Esophagus muscularis mucosa (tissue), 4 donors: ENCODE results near the gene WDFY2. TPM values are rescaled to one million over a fixed set of nuclear protein-coding genes. Genes with fewer than 3 reads are reported as not detected.
"Not testable (repeated sequence)": the region's sequence is repeated elsewhere in the genome, so short reads cannot be mapped to it uniquely, and the experiment has no call there.

Source experiments
- DNase-seq: peaks from one replicate; pipeline ENCODE4 v3.0.0-alpha.2; 2017; ENCODE audit errors: extremely low spot score
- H3K27ac ChIP-seq, 4 donors: fragments of 200-600 bp; sonication (generic); replicated peaks in 1 of 4; 1 replicate in 3 of 4; 2 replicates in 1 of 4; pipeline ENCODE4 v1.5.1; 2016 to 2019; ENCODE audit warnings: mild to moderate bottlenecking in 1 of 4
- H3K27me3 ChIP-seq, 4 donors: fragments of 200-600 bp; sonication (generic); one replicate each; pipeline versions ENCODE4 v1.5.1 to v1.6.0; 2016 to 2019
- H3K36me3 ChIP-seq, 4 donors: fragments of 200-600 bp; sonication (generic); one replicate each; pipeline ENCODE4 v1.5.1; 2016 to 2019
- H3K4me1 ChIP-seq, 4 donors: fragments of 200-600 bp; sonication (generic); one replicate each; pipeline ENCODE4 v1.5.1; 2016 to 2019
- H3K4me3 ChIP-seq, 4 donors: fragments of 200-600 bp; sonication (generic); 1 replicate in 2 of 4; 2 replicates in 2 of 4; pipeline ENCODE4 v1.5.1; 2016 to 2019; ENCODE audit warnings: mild to moderate bottlenecking in 4 of 4, moderate library complexity in 1 of 4
- H3K9me3 ChIP-seq, 4 donors: fragments of 200-600 bp; sonication (generic); 1 replicate in 3 of 4; 2 replicates in 1 of 4; pipeline ENCODE4 v1.5.1; 2016 to 2019
- EP300 ChIP-seq: sonication (generic); formaldehyde crosslinking; IDR thresholded peaks from one replicate; pipeline ENCODE4 v1.6.1; 2017; ENCODE audit warnings: antibody characterized with exemption
- POLR2A ChIP-seq: fragments of 450-650 bp; IDR thresholded peaks from one replicate; pipeline ENCODE4 v1.6.1; 2017; ENCODE audit warnings: antibody characterized with exemption, moderate library complexity, mild to moderate bottlenecking, low read depth
- POLR2AphosphoS5 ChIP-seq, 2 donors: sonication (generic); formaldehyde crosslinking; IDR thresholded peaks; one replicate each; pipeline ENCODE4 v1.6.1; 2017; ENCODE audit warnings: antibody characterized with exemption in 2 of 2
- WGBS: methylation state at CpG from one replicate; pipeline ENCODE4 v1.1.5; 2018; 5-methylcytosine and 5-hydroxymethylcytosine counted together
- intact Hi-C: fragments of 100-400 bp; cut with DNase I; formaldehyde crosslinking; loops from one replicate; pipeline ENCODE4 v1.15.1; 2023
- total RNA-seq, 4 donors: library from RNA; depleted of rRNA; stranded (reverse); fragments of >200 nt; gene quantifications; one replicate each; pipeline versions ENCODE4 v1.1.0 to v1.2.1, GENCODE V29; 2016
- TF ChIP-seq, protein P1 (sequence below), 3 experiments: fragments of 200-600 bp in 2 of 3; fragments of 450-650 bp in 1 of 3; sonication (generic) in 2 of 3; IDR thresholded peaks; one replicate each; pipeline ENCODE4 v1.5.1; 2017 to 2019; ENCODE audit warnings: antibody characterized with exemption in 3 of 3, mild to moderate bottlenecking in 2 of 3, moderate library complexity in 1 of 3

Gene WDFY2
- total RNA-seq, 4 donors from 2014 or later: 4.7 to 8.7 (median 5.7) TPM

DNA sequence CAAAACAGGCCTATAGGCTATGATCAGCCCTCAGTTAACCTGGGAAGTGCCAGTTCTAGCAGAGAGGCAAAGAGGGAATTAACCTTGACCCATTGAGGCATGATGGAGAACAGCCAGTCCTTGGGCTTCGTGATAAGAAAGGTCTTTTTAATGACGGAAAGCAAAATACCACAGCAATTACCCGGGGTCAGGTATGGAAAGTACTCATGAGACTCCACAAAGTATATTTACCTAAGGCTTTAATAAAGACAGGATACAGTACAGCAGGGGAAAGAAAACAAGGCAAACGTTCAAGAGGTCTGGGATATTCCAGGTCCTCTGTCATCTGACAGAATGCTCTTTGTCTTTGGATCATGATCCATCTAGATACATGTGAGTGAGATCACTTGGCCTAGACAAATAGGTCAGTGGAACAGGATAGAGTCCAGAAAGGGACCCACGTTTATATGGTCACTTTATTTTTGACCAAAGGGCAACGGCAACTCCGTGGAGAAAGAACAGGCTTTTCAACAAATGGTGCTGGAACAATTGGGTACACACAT is 52.2 kb downstream of the WDFY2 start:
- no peaks in the 10 kb centered on the region for H3K9me3 ChIP-seq
- H3K27ac ChIP-seq: no peak overlapping the region
- DNase-seq: no peak
- intact Hi-C loops: no loop called here
- TF ChIP-seq EP300 (no peak), POLR2A (no peak), POLR2AphosphoS5 (IDR thresholded peaks at IDR 0.05) (no peak)
- TF ChIP-seq, protein P1, sequence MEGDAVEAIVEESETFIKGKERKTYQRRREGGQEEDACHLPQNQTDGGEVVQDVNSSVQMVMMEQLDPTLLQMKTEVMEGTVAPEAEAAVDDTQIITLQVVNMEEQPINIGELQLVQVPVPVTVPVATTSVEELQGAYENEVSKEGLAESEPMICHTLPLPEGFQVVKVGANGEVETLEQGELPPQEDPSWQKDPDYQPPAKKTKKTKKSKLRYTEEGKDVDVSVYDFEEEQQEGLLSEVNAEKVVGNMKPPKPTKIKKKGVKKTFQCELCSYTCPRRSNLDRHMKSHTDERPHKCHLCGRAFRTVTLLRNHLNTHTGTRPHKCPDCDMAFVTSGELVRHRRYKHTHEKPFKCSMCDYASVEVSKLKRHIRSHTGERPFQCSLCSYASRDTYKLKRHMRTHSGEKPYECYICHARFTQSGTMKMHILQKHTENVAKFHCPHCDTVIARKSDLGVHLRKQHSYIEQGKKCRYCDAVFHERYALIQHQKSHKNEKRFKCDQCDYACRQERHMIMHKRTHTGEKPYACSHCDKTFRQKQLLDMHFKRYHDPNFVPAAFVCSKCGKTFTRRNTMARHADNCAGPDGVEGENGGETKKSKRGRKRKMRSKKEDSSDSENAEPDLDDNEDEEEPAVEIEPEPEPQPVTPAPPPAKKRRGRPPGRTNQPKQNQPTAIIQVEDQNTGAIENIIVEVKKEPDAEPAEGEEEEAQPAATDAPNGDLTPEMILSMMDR (IDR thresholded peaks at IDR 0.05): no peak
- WGBS: 75% methylated on average over 7 of the region's 7 CpGs
- H3K4me3 ChIP-seq: no peak overlapping the region
- H3K36me3 ChIP-seq: no peaks in the 10 kb centered on the region
- H3K4me1 ChIP-seq: peaks cover 8 to 23% (median 12%) of the 10 kb centered on the region in 4 donors
- H3K27me3 ChIP-seq: no peaks in the 10 kb centered on the region

DNA sequence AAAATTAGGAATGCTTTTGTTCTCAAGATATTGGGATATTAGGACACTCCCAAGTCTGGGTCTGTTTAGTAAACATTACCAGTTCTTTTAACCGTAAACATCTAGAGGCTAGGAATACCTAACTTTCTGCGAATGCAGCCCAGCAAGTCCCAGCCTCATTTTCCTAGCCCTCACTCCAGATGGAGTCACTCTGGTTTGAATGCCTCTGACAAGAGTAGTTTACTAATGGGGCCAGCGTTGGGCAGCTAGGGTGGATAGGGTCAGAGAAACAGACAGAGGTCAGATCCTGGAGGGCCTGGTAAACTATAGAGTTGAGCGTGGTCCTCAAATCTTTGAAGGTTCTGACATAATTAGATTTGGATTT is 53.6 kb downstream of the WDFY2 start:
- WGBS: 87% methylated on average over 4 of the region's 4 CpGs
- H3K27ac ChIP-seq: no peak overlapping the region
- no peaks in the 10 kb centered on the region for H3K9me3 ChIP-seq
- H3K36me3 ChIP-seq: no peaks in the 10 kb centered on the region
- intact Hi-C loops: no loop called here
- no peak overlapping the region for H3K4me3 ChIP-seq
- peaks cover 6 to 22% (median 12%) of the 10 kb centered on the region in 4 donors for H3K4me1 ChIP-seq
- TF ChIP-seq POLR2AphosphoS5 (IDR thresholded peaks at IDR 0.05) (no peak), EP300 (no peak), POLR2A (no peak)
- TF ChIP-seq, protein P1 (IDR thresholded peaks at IDR 0.05): no peak
- DNase-seq: no peak
- no peaks in the 10 kb centered on the region for H3K27me3 ChIP-seq

DNA sequence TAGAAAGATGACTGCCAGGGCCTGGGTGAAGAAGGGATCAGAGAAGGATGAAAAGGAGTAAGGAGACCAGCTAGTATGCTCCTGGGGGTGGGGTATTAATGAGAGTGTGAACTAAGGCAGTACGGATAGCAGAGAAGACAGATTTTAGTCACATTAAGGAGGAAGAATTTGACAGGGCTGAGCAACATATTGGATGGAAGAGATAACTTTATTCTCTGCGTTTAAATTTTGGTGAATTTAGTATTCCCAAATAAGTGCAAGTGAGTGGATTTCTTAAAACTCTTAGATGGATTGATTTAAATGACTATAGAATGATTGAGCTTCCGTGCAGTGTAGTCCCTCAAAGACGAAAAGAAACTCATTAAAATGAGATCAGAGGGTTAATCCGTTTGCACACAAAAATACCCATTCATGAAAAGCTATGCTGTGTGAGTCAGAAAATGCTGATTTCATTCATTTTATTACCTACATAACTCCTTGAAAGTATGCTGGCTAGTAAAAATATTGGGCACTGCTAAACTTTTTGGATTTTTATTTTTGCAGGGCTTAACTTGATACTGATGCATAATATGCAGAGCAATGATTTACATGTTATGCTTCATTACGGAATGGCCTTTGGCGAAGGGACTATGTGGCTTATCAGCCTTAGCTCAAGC is 54.1 kb downstream of the WDFY2 start:
- 80% methylated on average over 7 of the region's 7 CpGs for WGBS

DNA sequence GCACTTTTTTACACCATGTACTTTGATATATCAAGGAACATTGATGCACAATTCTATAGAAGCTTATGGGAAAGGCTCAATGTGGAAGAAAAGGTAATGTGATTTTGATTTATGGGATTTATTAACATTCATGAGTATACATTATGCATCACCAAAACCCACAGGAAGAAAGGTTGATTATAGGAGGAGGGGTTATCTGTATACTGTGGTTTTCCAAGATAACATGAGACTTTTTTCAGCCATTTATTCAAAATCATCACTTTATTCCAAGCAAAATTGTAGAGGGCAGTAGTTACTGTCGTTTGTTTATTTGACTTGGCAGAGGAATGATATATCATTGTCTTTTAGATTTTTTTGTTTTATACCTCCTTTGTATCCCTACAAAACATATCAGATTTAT is 54.9 kb downstream of the WDFY2 start:
- Histone ChIP-seq H3K9me3 (no peaks in the 10 kb centered on the region), H3K4me1 (peaks cover 9 to 27% (median 23%) of the 10 kb centered on the region in 4 donors), H3K36me3 (no peaks in the 10 kb centered on the region), H3K27ac (no peak overlapping the region), H3K4me3 (no peak overlapping the region), H3K27me3 (no peaks in the 10 kb centered on the region)
- TF ChIP-seq EP300: no peak
- TF ChIP-seq POLR2A: no peak
- no peak for TF ChIP-seq POLR2AphosphoS5 (IDR thresholded peaks at IDR 0.05)
- TF ChIP-seq, protein P1 (IDR thresholded peaks at IDR 0.05): no peak
- no peak for DNase-seq
- WGBS: 21% methylated on average over 1 of the region's 1 CpG
- intact Hi-C loops: no loop called here

More for the DNA sequence above, 54.1 kb downstream of the WDFY2 start:
- Histone ChIP-seq H3K36me3 (no peaks in the 10 kb centered on the region), H3K4me3 (no peak overlapping the region), H3K4me1 (peaks cover 2 to 20% (median 15%) of the 10 kb centered on the region in 4 donors), H3K27ac (no peak overlapping the region), H3K27me3 (no peaks in the 10 kb centered on the region), H3K9me3 (no peaks in the 10 kb centered on the region)
- intact Hi-C loops: no loop called here
- TF ChIP-seq EP300: no peak
- no peak for TF ChIP-seq POLR2AphosphoS5 (IDR thresholded peaks at IDR 0.05)
- TF ChIP-seq, protein P1 (IDR thresholded peaks at IDR 0.05): no peak
- TF ChIP-seq POLR2A: no peak
- no peak for DNase-seq

DNA sequence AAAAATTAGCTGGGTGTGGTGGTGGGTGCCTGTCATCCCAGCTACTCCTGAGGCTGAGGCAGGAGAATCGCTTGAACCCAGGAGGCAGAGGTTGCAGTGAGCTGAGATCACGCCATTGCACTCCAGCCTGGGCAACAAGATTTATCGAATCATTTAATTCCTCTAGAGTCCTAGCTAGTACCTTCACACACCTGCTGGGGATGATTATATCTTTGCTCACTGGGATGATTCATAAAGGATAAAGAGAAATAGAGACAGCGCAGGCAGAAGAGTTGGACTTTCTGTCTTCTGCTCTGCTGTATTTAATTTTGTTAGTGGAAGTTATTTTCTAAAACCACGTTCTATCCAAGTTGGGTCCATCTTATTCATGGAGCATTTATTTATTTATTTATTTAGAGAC is 56.4 kb downstream of the WDFY2 start:
- DNase-seq, H3K27me3 ChIP-seq, H3K27ac ChIP-seq, H3K9me3 ChIP-seq, H3K36me3 ChIP-seq, intact Hi-C loops, H3K4me3 ChIP-seq: not testable (repeated sequence)
- peaks cover 21 to 43% (median 38%) of the 10 kb centered on the region in 4 donors for H3K4me1 ChIP-seq
- WGBS: 91% methylated on average over 5 of the region's 5 CpGs
